Measurements from ENCODE around the gene AK1. TPM values are rescaled to one million over a fixed set of nuclear protein-coding genes. Genes with fewer than 3 reads are reported as not detected.

AK1 gene
- total RNA-seq, 6 experiments from 2014 or later, result 109 to 130 (median 124) TPM

DNA sequence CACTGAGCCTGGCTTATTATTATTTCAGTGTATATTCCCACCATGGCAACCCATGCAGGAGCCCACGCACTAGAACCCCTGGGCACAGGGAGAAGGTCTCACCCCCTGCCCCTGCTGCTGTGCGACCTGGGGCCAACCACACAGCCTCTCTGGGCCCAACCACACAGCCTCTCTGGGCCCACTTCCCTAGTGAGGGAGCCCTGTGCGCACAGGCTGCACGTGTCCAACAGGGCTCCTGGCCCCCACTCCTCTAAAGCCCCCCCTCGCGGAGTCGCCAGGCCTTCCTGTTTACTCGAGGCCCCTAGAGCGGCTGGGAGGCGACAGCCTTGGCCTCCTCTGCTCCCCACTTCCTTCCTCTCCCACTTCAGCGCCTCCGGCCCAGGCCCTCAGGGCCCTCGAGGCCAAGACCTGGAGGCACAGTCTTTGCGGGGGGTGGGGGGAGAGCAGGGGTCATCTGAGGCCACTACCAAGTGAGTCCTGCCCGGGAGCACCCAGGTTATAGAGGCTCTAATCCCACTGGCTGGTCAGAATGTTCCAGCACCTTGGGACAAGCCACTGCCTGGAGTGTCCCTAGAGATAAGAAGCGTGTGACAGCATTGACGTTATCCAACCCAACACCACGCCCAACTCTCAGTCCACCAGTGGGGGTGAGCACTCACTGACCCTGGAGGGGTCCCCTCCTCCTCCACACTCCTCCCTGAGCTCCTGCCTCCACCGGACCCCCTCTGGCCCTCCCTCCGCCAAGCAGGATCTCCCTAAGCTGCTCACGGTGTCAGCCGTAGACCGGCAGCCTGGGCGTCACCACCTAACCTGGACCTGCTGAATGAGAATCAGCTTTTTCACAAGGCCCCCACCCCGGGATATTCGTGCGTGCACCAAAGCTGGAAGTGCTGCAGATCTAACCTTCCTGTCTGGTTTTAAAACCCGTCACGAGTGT lies 15.1 kb downstream of the AK1 start:
- Mint-ChIP-seq H3K9me3 (no peaks in the 10 kb centered on the region), H3K27me3 (ENCODE audit: insufficient read depth) (no peaks in the 10 kb centered on the region; the same call in none of the 2 replicates), H3K4me1 (ENCODE audit: low read depth) (no peaks in the 10 kb centered on the region), H3K4me3 (no peak overlapping the region), H3K27ac (no peak overlapping the region), H3K36me3 (ENCODE audit: low read depth) (peaks cover 4% of the 10 kb centered on the region; the same call in 1 of the 2 replicates)
- DNase-seq, result no peak
- TF ChIP-seq, protein P1, sequence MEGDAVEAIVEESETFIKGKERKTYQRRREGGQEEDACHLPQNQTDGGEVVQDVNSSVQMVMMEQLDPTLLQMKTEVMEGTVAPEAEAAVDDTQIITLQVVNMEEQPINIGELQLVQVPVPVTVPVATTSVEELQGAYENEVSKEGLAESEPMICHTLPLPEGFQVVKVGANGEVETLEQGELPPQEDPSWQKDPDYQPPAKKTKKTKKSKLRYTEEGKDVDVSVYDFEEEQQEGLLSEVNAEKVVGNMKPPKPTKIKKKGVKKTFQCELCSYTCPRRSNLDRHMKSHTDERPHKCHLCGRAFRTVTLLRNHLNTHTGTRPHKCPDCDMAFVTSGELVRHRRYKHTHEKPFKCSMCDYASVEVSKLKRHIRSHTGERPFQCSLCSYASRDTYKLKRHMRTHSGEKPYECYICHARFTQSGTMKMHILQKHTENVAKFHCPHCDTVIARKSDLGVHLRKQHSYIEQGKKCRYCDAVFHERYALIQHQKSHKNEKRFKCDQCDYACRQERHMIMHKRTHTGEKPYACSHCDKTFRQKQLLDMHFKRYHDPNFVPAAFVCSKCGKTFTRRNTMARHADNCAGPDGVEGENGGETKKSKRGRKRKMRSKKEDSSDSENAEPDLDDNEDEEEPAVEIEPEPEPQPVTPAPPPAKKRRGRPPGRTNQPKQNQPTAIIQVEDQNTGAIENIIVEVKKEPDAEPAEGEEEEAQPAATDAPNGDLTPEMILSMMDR (IDR thresholded peaks at IDR 0.05), result no peak

- Mint-ChIP-seq H3K4me3 (no peak overlapping the region), H3K4me1 (ENCODE audit: low read depth) (no peaks in the 10 kb centered on the region), H3K27ac (no peak overlapping the region), H3K36me3 (ENCODE audit: low read depth) (peaks cover 2% of the 10 kb centered on the region; the same call in 1 of the 2 replicates), H3K27me3 (ENCODE audit: insufficient read depth) (no peaks in the 10 kb centered on the region; the same call in 1 of the 2 replicates), H3K9me3 (no peaks in the 10 kb centered on the region)
- DNase-seq, result no peak
- TF ChIP-seq, protein P1 (IDR thresholded peaks at IDR 0.05), result no peak
Observed at GRCh38 chr9:127860779-127861178, 16.7 kb downstream of the AK1 start.

- H3K27me3 Mint-ChIP-seq (ENCODE audit: insufficient read depth), result no peaks in the 10 kb centered on the region; the same call in 1 of the 2 replicates
- H3K4me1 Mint-ChIP-seq (ENCODE audit: low read depth), result no peaks in the 10 kb centered on the region
- no peak overlapping the region for H3K4me3 Mint-ChIP-seq
- no peak overlapping the region for H3K27ac Mint-ChIP-seq
- H3K9me3 Mint-ChIP-seq, result no peaks in the 10 kb centered on the region
- TF ChIP-seq, protein P1 (IDR thresholded peaks at IDR 0.05), result no peak
- no peaks in the 10 kb centered on the region for H3K36me3 Mint-ChIP-seq (ENCODE audit: low read depth)
- no peak for DNase-seq
Observed at GRCh38 chr9:127860260-127860659, 17.2 kb downstream of the AK1 start.

DNA sequence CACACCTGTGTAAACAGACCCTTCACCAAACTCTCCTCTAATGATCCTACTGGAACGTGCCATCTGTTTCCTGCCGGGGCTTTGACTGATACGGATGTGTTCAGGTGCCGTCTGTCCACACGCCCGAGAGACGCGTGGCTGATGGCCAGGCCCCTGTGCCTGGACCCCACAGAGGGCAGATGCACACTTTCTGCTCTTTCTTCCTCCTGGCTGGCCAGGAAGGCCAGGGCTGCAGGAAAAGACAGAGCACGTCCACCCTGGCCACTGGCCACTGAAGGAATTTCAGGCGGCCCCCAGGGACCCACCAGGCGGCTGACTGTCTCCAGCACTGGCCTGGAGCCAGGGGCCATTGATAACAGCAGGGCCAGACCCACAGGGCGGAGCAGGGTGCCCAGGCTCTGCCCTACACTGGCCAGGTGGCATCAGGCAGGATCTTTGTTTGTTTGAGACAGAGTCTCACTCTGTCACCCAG lies 19.4 kb downstream of the AK1 start:
- Mint-ChIP-seq H3K9me3 (no peaks in the 10 kb centered on the region), H3K27ac (no peak overlapping the region), H3K27me3 (ENCODE audit: insufficient read depth) (no peaks in the 10 kb centered on the region; the same call in 1 of the 2 replicates), H3K4me3 (no peak overlapping the region), H3K36me3 (ENCODE audit: low read depth) (no peaks in the 10 kb centered on the region), H3K4me1 (ENCODE audit: low read depth) (peaks cover 2% of the 10 kb centered on the region)
- DNase-seq, result no peak
- TF ChIP-seq, protein P1 (IDR thresholded peaks at IDR 0.05), result no peak

GRCh38 chr9:127857278-127857677 lies 20.2 kb downstream of the AK1 start:
- TF ChIP-seq, protein P1 (IDR thresholded peaks at IDR 0.05), result no peak
- H3K27ac Mint-ChIP-seq, result no peak overlapping the region
- DNase-seq, result no peak
- no peaks in the 10 kb centered on the region for H3K9me3 Mint-ChIP-seq
- peaks cover 10% of the 10 kb centered on the region for H3K4me1 Mint-ChIP-seq (ENCODE audit: low read depth)
- no peaks in the 10 kb centered on the region for H3K27me3 Mint-ChIP-seq (ENCODE audit: insufficient read depth)
- H3K36me3 Mint-ChIP-seq (ENCODE audit: low read depth), result peaks cover 5% of the 10 kb centered on the region
- H3K4me3 Mint-ChIP-seq, result no peak overlapping the region
